ENCODE measurements around the gene NUMA1.

DNA sequence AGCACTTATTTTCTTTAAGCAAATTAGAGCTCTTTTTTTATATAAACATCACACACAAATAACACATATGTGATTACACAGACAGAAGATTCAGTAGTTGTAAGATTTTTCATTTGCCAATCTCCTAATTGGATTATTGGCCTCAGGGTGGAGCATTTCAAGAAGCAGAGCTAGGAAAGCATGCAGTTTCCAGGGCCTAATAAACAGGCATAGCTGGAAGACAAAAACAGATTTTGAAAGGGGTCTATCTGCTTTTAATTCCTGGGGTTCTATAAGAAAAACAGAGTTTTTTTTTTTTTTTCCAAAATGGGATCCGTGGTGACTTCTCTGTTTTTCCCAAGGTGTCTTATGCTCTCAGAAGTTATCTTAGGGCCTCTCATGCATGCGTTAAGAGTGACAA is 47.6 kb upstream of the NUMA1 start:
- TF ChIP-seq POLR2A (IDR thresholded peaks at IDR 0.05): no peak
- TF ChIP-seq, protein P1, sequence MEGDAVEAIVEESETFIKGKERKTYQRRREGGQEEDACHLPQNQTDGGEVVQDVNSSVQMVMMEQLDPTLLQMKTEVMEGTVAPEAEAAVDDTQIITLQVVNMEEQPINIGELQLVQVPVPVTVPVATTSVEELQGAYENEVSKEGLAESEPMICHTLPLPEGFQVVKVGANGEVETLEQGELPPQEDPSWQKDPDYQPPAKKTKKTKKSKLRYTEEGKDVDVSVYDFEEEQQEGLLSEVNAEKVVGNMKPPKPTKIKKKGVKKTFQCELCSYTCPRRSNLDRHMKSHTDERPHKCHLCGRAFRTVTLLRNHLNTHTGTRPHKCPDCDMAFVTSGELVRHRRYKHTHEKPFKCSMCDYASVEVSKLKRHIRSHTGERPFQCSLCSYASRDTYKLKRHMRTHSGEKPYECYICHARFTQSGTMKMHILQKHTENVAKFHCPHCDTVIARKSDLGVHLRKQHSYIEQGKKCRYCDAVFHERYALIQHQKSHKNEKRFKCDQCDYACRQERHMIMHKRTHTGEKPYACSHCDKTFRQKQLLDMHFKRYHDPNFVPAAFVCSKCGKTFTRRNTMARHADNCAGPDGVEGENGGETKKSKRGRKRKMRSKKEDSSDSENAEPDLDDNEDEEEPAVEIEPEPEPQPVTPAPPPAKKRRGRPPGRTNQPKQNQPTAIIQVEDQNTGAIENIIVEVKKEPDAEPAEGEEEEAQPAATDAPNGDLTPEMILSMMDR (IDR thresholded peaks at IDR 0.05): no peak
